Measurements from ENCODE around the gene AURKB.
A peak's percentile ranks its signal among the peaks of the same experiment; 100 is the strongest.
"Not testable (repeated sequence)": the region's sequence is repeated elsewhere in the genome, so short reads cannot be mapped to it uniquely, and the experiment has no call there.

The AURKB gene

DNA sequence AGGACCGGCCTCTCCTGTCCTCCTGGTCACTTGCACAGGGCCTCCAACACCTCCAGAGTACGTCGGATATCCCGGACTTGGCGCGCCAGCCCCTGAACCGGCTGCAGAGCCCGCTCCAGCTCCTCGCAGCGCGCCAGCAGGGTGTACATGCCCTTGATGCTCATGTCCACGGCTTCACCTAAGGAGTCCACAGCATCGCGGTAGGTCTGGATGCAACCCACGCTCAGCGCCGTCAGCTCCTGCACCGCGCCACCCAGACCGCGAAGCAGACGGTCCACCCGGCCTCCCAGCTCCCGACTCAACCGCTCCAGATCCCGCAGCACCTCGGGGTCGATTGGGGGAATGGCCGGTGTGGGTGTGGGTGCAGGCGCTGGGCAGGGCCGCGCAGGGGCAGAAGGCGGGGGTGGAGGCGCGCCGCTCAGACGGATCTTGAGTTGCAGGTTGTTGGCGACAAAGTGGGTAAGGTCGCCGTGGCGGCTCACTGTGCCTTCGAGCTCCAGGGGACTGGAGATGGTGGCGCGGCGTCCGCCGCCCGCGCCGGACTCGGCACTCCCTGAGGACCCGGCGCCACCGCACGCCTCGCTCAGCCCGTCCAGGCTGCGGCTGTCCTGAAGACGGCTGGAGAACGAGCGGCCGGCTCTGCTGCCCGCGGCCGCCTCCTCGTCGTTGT is 21.2 kb downstream of the AURKB start:
- peak overlapping the region; percentile 64 for H3K4me3 ChIP-seq (ENCODE audit: low read depth, low read length)

DNA sequence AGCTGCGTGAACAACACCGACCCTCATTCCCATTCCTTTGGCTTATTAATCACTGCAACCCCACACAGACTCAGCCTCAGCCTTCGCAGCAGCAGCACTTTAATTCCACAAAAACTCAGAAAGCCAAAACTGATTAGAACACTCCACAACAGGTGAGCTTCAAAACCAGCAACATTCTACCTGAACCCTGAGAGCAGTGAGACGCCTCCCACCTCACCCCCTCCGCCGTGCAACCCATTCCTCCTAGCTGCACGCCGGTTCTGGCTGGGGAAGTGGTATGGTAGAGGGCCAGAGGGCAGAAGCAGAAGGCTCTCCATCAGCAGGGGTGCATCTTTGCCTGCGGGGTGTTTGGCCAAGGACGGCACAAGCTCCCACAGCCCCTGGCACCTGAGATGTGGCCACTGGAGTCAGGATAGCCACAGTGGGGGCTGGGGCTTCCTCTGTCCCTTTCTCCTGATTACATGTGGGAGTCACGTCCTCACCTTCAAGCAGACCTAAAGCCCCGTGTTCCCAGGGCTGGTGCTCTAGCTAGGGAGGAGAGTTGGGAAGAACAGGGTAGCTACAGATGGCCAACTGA is 22.0 kb downstream of the AURKB start:
- no peak overlapping the region for H3K4me3 ChIP-seq (ENCODE audit: low read depth, low read length)

DNA sequence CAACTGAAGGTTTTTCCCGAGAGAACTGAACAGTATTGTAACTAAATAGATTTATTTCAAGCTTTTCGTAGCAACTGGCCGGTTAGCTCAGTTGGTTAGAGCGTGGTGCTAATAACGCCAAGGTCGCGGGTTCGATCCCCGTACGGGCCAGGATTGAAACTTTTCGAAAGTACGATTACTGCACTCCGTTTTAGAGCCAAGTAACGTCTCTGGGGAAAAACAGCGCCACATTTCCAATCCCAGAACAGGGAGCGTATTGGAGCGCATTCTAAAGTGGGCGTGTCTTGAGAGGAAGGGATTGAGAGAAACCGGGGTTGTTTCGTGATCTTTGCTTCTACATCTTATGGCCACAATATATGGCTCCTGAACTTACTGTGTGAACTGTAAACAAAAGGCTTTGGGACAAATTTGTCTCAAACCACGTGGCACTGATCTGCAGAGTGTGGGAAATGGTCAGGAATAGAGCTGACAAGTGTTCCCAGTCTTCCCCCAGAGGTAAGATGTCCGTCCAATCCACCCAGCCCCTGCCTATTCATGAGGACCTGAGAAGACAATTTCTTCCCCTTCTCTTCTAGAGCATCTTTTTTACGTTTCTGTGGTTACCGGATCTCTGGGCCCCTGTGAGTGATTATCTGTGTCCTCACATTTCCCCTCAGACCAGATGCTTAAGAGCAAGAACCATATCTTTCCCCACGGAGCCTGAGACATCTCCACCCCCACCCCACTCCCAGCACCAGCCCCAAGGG is 22.7 kb downstream of the AURKB start:
- H3K4me3 ChIP-seq (ENCODE audit: low read depth, low read length), result peak overlapping the region; percentile 96

DNA sequence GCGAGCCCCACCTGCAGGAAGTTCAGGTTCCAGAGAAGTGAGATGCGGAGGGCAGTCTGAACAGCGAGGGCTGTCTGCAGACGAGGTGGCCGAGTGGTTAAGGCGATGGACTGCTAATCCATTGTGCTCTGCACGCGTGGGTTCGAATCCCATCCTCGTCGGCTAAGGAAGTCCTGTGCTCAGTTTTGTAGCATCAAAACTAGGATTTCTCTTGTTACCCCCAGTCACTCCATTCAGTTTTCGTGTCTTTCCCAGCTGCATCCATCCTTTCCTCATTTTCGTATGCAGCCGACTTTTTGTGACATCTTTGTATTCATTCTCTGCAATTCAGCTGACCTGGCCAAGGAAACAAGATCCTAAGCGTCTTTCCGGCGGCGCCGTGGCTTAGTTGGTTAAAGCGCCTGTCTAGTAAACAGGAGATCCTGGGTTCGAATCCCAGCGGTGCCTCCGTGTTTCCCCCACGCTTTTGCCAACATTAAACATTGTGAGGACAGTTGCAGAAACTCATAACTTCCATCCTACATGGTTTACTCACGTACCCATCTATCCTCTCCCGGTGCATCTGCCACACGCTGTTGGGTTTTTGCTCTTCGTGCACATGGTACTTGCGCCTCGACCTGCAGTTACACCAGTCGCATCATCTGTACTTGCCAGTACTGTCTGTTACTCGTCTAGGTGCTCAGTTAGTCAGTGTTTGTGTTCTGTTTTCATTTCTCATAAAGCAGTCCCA is 23.4 kb downstream of the AURKB start:
- H3K4me3 ChIP-seq (ENCODE audit: low read depth, low read length), result peak overlapping the region; percentile 96

DNA sequence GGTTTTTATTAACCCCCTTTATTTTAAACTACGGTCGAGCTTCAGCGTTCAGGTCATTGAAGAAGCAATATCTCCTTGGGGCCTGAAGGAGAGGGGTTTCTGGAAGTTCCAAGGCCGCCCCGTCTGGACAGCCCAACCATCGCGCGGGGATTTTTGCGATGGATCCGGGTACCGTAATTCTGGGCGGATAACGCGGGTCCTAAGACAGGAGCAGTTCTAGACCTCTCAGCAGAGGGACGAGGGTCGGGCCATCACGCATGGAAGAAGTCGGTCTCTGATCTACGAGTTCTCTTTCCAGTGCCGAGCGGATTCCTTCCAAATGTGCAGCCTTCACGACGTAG is 24.0 kb downstream of the AURKB start:
- peak overlapping the region; percentile 96 for H3K4me3 ChIP-seq (ENCODE audit: low read depth, low read length)

DNA sequence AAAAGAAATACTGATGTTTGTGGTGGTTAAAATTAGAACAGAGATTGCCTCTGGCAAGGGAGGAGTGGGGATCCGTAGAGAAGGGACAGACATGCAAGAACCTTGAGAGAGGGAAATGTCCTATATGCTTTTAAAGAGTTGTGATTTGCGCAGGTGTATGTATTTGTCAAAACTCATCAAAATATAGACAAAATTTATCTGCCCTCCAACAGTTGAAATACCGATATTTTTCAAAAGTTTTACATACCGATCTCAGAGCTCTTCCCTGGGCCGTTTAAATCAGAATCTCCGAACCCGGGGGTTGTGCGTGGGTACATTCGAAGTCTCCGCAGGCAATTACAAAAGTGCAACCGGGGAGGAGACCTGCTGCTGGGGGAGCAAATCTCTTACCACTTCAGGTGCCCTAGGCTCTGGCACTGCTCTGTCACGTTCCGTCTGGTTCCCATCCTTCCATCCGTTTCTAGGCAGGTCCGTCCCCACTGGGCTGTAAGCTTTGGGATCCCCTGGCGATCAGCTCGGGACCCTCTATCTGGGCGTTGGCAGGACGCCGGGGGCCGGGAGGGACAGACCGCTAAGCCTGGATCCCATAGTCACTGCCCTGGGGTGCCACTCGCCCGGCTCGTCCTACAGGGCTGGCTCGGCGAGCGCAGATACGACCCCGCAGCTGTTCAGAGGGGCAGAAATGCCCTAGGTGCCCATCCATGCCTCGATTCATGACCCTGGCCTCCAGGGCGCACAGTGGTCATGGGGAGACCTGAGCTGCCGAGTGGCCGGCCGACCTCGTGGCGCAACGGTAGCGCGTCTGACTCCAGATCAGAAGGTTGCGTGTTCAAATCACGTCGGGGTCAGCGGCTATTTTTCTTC is 24.6 kb downstream of the AURKB start:
- H3K4me3 ChIP-seq (ENCODE audit: low read depth, low read length), result peak overlapping the region; percentile 96

DNA sequence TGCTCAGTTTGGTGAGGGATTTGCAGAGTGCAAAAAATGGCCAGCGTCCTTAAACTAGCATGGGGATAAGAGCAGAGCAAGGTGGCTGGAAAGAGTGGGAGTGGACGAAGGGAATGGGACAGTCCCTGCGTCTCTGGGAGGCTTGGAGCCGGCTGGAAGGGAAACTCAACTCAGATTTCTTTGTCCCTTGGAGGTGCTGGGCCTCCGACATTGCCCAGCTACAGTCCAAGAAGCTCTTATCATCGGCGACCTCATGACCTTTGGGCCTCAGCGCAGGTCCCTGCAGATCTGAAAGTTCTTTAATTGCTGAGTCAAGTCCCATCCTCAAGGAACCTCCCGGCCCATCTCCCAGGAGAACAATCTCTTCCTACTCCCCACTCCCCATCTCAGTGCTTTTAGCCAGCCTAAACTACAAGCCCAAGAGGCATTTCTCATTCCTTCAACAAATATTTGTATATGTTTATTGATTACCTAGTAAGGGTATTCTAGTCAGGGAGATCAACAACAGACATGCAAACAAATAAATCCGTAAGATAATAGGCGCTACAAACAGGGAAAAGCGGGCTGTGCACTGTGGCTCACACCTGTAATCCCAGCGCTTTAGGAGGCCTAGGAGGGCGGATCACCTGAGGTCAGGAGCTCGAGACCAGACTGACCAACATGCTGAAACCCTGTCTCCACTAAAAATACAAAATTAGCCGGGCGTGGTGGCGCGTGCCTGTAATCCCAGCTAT is 33.2 kb downstream of the AURKB start:
- H3K4me3 ChIP-seq (ENCODE audit: low read depth, low read length), result peak overlapping the region; percentile 71

DNA sequence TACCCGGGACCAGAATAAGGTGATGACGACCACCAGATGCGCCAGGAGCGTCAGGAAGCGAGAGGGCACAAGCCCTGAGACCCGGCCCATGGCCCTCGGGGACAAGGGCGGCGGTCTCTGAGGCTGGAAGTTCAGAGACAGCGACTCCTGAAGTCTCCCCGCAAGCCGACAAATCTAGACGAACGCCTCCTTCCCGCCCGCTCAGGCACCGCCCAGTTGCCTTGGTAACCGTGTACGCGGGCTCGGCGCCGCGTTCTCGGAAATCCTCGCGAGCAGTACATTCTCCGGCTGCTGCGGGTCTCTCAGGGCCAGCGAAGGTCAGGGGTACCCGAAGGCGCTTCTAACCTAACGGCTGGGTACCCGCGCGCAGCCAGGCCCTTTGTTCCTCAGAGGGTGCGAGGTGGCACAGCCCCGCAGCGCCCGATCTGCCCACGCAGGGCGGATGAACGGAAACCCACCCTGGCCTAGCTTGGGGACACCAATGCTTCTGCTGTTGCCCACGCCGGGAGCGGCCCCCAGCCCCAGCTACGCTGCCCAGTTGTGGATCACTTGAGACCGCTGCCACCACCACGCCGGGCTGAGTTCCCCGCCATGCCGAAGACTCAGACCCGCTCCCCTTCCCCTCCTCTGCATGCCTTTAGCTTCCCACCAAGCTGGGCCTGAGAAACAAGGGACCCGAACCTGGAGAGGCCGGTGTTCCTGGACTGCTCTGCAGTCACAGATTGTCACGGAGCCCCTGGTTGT is 34.0 kb downstream of the AURKB start, which contains the start of gene TMEM107:
TSS of gene TMEM107 (minus strand) at position 184 of the 744 bp plus-strand sequence. CDS start at position 90, 94 bp downstream.
- H3K4me3 ChIP-seq (ENCODE audit: low read depth, low read length), result peak within 1 kb of the TSS; percentile 71

DNA sequence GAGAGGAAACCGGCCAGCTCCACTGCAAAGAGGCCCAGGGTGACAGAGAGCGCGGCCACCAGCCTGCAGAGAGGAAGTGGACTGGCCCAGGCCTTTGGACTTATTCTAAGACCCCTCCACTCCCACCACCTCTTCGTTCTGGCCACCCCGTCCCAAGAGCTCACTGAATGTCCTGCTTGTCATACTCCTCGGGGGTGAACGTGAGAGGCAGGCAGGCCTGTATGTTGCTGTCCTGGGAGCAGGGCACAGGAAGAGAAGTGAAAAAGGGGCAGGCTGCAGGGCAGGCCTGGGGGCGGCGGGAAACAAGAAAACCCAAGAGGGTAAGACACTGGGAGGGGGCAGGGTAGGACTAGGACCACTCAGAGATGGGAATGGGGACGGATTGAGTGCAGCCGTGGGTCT is 34.6 kb downstream of the AURKB start:
- H3K4me3 ChIP-seq (ENCODE audit: low read depth, low read length), result peak overlapping the region; percentile 71

DNA sequence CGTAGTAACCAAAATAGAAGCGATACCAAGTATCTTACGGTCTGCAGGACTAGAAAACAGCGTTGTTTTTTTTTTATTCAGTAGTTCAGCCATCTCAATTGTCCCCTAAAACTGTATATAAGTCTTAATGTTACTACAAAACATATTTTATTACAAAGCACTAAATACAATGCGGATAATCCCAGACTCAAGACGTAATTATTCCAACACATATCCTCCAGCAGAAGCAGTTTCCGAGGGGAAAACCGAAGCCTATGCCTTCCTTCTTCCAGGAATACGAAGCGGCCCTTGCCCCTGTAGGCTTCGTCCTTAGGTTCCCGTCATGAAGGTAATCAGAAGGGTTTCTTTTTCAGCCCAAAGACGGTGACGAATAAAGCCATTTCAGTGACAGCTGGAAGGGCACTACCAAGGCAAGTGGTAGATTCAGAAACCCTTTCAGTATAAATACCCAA is 36.5 kb downstream of the AURKB start:
- H3K4me3 ChIP-seq (ENCODE audit: low read depth, low read length), result peak overlapping the region; percentile 50

DNA sequence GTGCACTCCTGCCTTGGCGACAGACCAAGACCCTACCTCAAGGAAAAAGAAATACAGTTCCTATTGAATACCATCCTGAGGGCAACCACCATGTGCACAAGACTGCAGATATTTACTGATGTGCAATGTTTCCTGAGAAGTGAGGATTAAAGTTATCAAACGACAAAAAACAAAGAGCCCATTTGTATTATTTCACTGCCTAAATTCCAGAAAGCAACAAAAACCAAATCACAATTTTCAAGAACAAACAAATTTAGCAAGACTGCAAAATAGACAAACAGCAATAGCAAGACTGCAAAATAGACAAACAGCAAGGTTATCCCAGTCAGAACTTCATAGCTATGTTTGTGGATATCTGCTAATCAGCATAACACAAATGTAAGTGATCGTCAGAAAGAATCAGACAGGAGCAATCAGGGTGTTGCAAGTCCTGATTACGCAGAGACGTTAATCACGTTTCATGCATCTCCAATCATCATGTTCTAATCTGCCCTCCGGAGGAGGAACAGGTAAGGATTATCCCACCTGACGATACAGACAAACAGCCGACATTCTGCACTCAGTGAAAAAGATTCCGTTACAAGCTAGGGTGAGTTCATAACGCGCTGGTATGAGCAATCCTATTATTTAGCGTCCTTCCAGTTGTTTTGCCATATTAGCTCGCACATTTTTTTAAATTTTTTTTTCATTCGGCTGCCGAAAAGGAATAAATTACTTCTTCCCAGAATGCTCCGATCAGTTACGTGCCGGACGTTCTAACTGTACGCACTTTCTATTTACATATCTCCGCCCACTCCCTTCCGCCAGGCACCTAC is 37.1 kb downstream of the AURKB start:
- H3K4me3 ChIP-seq (ENCODE audit: low read depth, low read length), result peak overlapping the region; percentile 50

DNA sequence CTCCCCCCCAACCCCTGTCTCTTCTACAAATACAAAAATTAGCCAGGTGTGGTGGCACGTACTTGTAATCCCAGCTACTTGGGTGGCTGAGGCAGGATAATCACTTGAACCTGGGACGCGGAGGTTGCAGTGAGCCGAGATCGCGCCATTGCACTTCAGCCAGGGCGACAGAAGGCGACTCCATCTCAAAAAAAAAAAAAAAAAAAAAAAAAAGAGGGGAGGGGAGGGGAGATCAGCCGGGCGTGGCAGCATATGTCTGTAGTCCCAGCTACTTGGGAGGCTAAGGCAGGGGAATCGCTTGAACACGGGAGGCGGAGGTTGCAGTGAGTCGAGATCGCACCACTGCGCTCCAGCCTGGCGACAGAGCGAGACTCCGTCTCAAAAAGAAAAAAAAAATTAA is 40.2 kb downstream of the AURKB start:
- H3K4me3 ChIP-seq (ENCODE audit: low read depth, low read length), result not testable (repeated sequence)

DNA sequence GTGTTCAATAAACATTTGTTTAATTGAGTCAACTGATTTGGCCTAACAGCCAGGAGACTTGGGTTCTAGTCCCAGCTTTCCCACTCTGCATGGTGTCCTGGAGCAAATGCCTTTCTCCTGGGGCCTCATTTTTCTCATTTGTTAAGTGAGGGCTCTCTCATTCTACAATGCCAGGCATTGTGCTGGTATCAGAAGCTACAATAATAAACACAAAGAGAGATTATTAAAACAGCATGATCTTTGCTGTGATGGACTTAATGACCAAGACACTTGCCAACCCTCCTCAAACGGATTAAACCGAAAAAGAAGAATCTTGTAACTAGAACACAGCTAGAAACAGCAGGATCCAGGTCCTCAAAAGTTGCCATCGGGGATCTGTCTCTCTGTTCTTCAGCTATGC is 42.8 kb downstream of the AURKB start:
- no peak overlapping the region for H3K4me3 ChIP-seq (ENCODE audit: low read depth, low read length)

DNA sequence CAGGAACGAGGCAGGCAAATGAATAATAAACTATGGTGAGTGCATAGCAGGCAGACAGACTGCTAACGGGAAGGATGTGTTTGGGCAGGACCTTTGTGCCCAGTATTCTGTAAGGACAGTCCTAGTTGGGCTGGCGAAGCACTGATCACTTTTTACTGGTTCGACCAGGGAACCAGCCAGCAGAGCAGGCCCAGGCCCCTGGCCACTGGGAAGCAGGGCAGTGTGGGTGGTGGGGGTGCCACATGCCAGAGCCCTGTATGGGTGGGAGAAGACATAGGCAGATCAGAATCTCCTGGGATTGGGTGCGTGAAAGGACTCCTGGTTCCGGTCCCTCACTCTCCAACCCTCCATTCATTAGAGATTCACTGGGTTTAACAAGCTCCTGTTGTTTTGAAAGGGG is 43.6 kb downstream of the AURKB start:
- no peak overlapping the region for H3K4me3 ChIP-seq (ENCODE audit: low read depth, low read length)

DNA sequence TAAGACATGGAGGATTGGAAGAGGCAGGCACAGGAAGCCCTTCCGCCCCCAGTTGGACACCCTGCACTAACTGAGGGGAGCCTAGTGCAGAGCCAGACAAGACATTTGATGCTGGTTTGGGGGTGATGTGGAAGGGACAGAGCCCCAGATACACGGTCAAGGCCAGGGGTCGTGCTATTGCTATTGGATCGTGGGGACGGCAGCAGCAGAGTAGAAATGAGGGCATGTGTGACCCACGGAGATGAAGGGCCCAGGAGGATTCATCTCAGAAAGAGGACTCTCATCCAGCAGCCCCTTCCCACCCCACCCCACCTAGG is 45.6 kb downstream of the AURKB start:
- H3K4me3 ChIP-seq (ENCODE audit: low read depth, low read length), result no peak overlapping the region

DNA sequence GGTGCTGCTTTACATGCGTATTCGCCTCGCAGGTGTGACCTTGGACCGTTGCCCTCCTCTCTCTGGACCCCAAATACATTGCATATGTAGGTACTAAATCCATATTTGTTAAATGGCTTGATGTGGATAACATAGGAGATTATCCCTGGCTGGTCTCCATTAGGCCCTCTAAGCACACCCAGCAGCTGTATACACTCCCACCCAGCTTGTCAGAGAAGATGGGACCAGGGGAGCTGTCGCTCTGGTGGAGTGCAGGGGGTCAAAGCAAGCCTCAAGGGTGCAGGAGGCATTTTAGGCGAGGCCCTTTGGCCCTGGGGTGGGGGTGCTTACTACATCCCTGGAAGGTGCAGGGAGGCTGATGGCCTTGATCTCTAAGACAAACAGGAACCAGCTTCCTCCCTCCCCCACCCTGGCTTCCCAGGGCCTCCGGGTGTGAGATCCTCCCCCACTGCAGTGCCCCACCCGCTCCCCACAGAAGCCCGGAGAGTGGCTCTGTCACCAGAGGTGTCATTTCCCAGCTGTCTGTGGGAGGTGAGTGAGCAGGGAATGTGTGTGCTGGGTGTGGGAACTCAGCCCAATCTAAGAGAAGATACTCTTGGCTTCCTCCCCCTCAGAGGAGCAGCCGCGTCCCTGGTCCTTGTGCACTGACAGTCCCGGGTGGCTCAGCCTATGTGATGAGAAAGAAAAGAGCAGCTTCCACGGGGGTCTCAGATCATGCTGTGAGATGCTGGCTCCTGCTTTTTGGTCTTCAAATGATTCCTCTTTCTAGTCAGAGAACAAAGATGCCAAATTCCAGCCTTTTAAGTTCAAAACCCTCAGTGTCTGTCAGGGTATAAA is 46.2 kb downstream of the AURKB start:
- peak overlapping the region; percentile 14 for H3K4me3 ChIP-seq (ENCODE audit: low read depth, low read length)
